IMR-90 (cell line): ENCODE data around the gene CARD10. TPM values are rescaled to one million over a fixed set of nuclear protein-coding genes. Genes with fewer than 3 reads are reported as not detected.
A peak's percentile ranks its signal among the peaks of the same experiment; 100 is the strongest.

ENCODE experiments used
- ATAC-seq: fragments of 200-7000 bp; cut with Tn5 transposase; 2 replicates; pipeline ENCODE4 v1.9.1; 2020; ENCODE audit warnings: low read depth, mild to moderate bottlenecking, moderate library complexity
- BruUV-seq: library from RNA; stranded (reverse); fragments of 400-500 nt; replicated peaks from 2 replicates; lab custom pipeline; 2021; lab: Mats Ljungman, UMichigan
- CTCF ChIA-PET: fragments of 300-600 bp; formaldehyde crosslinking; extraction: SDS; loops from one replicate; lab custom pipeline; 2021; ENCODE audit warnings: antibody characterized with exemption; lab: Yijun Ruan, JAX
- POLR2A ChIA-PET: fragments of 300-600 bp; sonication (Branson Sonifier 250); formaldehyde crosslinking; loops from one replicate; lab custom pipeline; 2022; ENCODE audit warnings: antibody characterized with exemption; ENCODE audit not compliant: unreplicated experiment; lab: Charles Lee
- DNase-seq: peaks from one replicate; pipeline ENCODE4 v3.0.0; 2013
- H2AFZ ChIP-seq: replicated peaks from 2 replicates; pipeline ENCODE3; 2013; ENCODE audit warnings: low read length, mild to moderate bottlenecking; ENCODE audit not compliant: poor library complexity
- H2AK5ac ChIP-seq: 2 replicates; pipeline ENCODE4 v1.6.1; 2013; ENCODE audit warnings: low read depth, low read length, inconsistent platforms
- H2AK9ac ChIP-seq: replicated peaks from 2 replicates; pipeline ENCODE3; 2013; ENCODE audit warnings: mild to moderate bottlenecking, low read depth, low read length, moderate library complexity; ENCODE audit not compliant: poor library complexity
- H2BK120ac ChIP-seq: 2 replicates; pipeline ENCODE4 v1.6.1; 2013; ENCODE audit warnings: low read depth, low read length, inconsistent platforms
- H2BK15ac ChIP-seq: 3 replicates; pipeline ENCODE4 v1.6.1; 2013; ENCODE audit warnings: low read depth, low read length, inconsistent platforms
- H2BK20ac ChIP-seq: 2 replicates; pipeline ENCODE4 v1.6.1; 2013; ENCODE audit warnings: low read depth, mild to moderate bottlenecking, inconsistent platforms, low read length, moderate library complexity
- H2BK5ac ChIP-seq: 2 replicates; pipeline ENCODE4 v1.6.1; 2013; ENCODE audit warnings: mild to moderate bottlenecking, low read depth, low read length, inconsistent platforms; ENCODE audit not compliant: poor library complexity, severe bottlenecking
- H3K14ac ChIP-seq: replicated peaks from 2 replicates; pipeline ENCODE4 v1.6.1; 2013; ENCODE audit warnings: low read depth, low read length, inconsistent platforms
- H3K18ac ChIP-seq: 2 replicates; pipeline ENCODE4 v1.6.1; 2013; ENCODE audit warnings: low read depth, low read length, control low read depth
- H3K23ac ChIP-seq: 2 replicates; pipeline ENCODE4 v1.6.1; 2013; ENCODE audit warnings: low read depth, low read length, inconsistent platforms
- H3K27ac ChIP-seq: 2 replicates; pipeline ENCODE4 v1.5.1; 2013; ENCODE audit warnings: mild to moderate bottlenecking, control low read depth, low read length; ENCODE audit not compliant: insufficient read depth
- H3K27me3 ChIP-seq: 2 replicates; pipeline ENCODE4 v1.6.1; 2013; ENCODE audit warnings: low read length; ENCODE audit not compliant: control insufficient read depth, insufficient read depth
- H3K36me3 ChIP-seq: 2 replicates; pipeline ENCODE4 v1.6.1; 2013; ENCODE audit warnings: low read length, mixed read lengths; ENCODE audit not compliant: control insufficient read depth, insufficient read depth
- H3K4ac ChIP-seq: 2 replicates; pipeline ENCODE4 v1.6.1; 2013; ENCODE audit warnings: low read depth, low read length, inconsistent platforms
- H3K4me1 ChIP-seq: 2 replicates; pipeline ENCODE4 v1.6.1; 2013; ENCODE audit warnings: low read length, mixed read lengths; ENCODE audit not compliant: control insufficient read depth, insufficient read depth
- H3K4me2 ChIP-seq: 2 replicates; pipeline ENCODE4 v1.6.1; 2013; ENCODE audit warnings: low read depth, mild to moderate bottlenecking, control low read depth, low read length, moderate library complexity
- H3K4me3 ChIP-seq: 2 replicates; pipeline ENCODE4 v1.5.1; 2013; ENCODE audit warnings: low read depth, mild to moderate bottlenecking, control low read depth, low read length, moderate library complexity; ENCODE audit not compliant: insufficient read depth
- H3K56ac ChIP-seq: 2 replicates; pipeline ENCODE4 v1.6.1; 2013; ENCODE audit warnings: low read length, inconsistent platforms; ENCODE audit not compliant: insufficient read depth; ENCODE audit errors: extremely low read depth
- H3K79me1 ChIP-seq, 2 experiments: 2 replicates each; pipeline ENCODE4 v1.6.1; 2013; ENCODE audit warnings: low read length in 2 of 2, inconsistent platforms in 1 of 2, low read depth in 1 of 2
- H3K9ac ChIP-seq: 2 replicates; pipeline ENCODE4 v1.6.1; 2013; ENCODE audit warnings: low read depth, low read length, control low read depth
- H3K9me1 ChIP-seq: 2 replicates; pipeline ENCODE4 v1.6.1; 2013; ENCODE audit warnings: low read length, inconsistent platforms; ENCODE audit not compliant: insufficient read depth
- H3K9me3 ChIP-seq: 2 replicates; pipeline ENCODE4 v1.6.1; 2013; ENCODE audit warnings: low read length; ENCODE audit not compliant: control insufficient read depth, insufficient read depth
- H4K20me1 ChIP-seq: 2 replicates; pipeline ENCODE4 v1.6.1; 2013; ENCODE audit warnings: low read length, inconsistent platforms; ENCODE audit not compliant: insufficient read depth
- H4K5ac ChIP-seq: 2 replicates; pipeline ENCODE4 v1.6.1; 2013; ENCODE audit warnings: mild to moderate bottlenecking, low read depth, low read length, control low read depth
- H4K8ac ChIP-seq, 2 experiments: 2 replicates each; pipeline ENCODE4 v1.6.1; 2013; ENCODE audit warnings: low read depth in 2 of 2, low read length in 2 of 2, control low read depth in 1 of 2, inconsistent platforms in 1 of 2
- H4K91ac ChIP-seq: 2 replicates; pipeline ENCODE4 v1.6.1; 2013; ENCODE audit warnings: low read depth, low read length, inconsistent platforms; ENCODE audit not compliant: insufficient read depth
- CEBPB ChIP-seq: IDR thresholded peaks from 2 replicates; pipeline ENCODE4 v1.6.1; 2012; ENCODE audit warnings: low read depth, low read length, improper control_type of control experiment
- CTCF ChIP-seq: conservative IDR thresholded peaks from 2 replicates; pipeline ENCODE4 v1.5.1; 2012; ENCODE audit warnings: mild to moderate bottlenecking, low read depth, low read length, improper control_type of control experiment
- ELK1 ChIP-seq: fragments of 150-350 bp; IDR thresholded peaks from 2 replicates; pipeline ENCODE4 v1.6.1; 2016; ENCODE audit warnings: low read depth, mild to moderate bottlenecking, low read length, moderate library complexity, borderline replicate concordance
- MAZ ChIP-seq: IDR thresholded peaks from 2 replicates; pipeline ENCODE4 v1.6.1; 2012; ENCODE audit warnings: low read depth, mild to moderate bottlenecking, low read length, improper control_type of control experiment, moderate library complexity, borderline replicate concordance
- MXI1 ChIP-seq: IDR thresholded peaks from 2 replicates; pipeline ENCODE4 v1.6.1; 2012; ENCODE audit warnings: low read depth, mild to moderate bottlenecking, low read length, moderate library complexity, borderline replicate concordance
- NFE2L2 ChIP-seq: fragments of 150-350 bp; IDR thresholded peaks from 2 replicates; pipeline ENCODE4 v1.6.1; 2016; ENCODE audit warnings: low read depth, mild to moderate bottlenecking, low read length
- POLR2A ChIP-seq: IDR thresholded peaks from 2 replicates; pipeline ENCODE4 v1.6.1; 2012; ENCODE audit warnings: mild to moderate bottlenecking, low read depth, low read length
- RFX5 ChIP-seq: IDR thresholded peaks from 2 replicates; pipeline ENCODE4 v1.8.0; 2012; ENCODE audit warnings: low read depth, mild to moderate bottlenecking, low read length, moderate library complexity
- SMC3 ChIP-seq: fragments of 150-350 bp; IDR thresholded peaks from 2 replicates; pipeline ENCODE4 v1.6.1; 2016; ENCODE audit warnings: low read depth, mild to moderate bottlenecking, antibody characterized with exemption, low read length, moderate library complexity
- USF2 ChIP-seq: fragments of 150-350 bp; IDR thresholded peaks from 2 replicates; pipeline ENCODE4 v1.6.1; 2017; ENCODE audit warnings: mild to moderate bottlenecking, antibody characterized with exemption, low read length, low read depth
- WGBS, 2 experiments: methylation state at CpG; one replicate each; pipeline versions ENCODE4 v1.1.5 to v1.1.7; 2013; ENCODE audit warnings: missing lambda C conversion rate in 2 of 2; ENCODE audit not compliant: insufficient read length in 1 of 2; ENCODE audit errors: extremely low coverage in 2 of 2; 5-methylcytosine and 5-hydroxymethylcytosine counted together
- dilution Hi-C: fragments of 300-500 bp; cut with HindIII; formaldehyde crosslinking; loops from one replicate; pipeline ENCODE4 v1.14.3; 2018; ENCODE audit warnings: low sequenced_read_pairs; ENCODE audit not compliant: unreplicated experiment
- in situ Hi-C: fragments of 300-500 bp; cut with MboI; formaldehyde crosslinking; loops from 3 replicates; pipeline ENCODE4 v1.14.3; 2019; ENCODE audit warnings: low sequenced_read_pairs, inconsistent platforms, mixed read lengths
- intact Hi-C: fragments of 100-400 bp; cut with micrococcal nuclease; formaldehyde crosslinking; loops from 2 replicates; pipeline ENCODE4 v1.10.0; 2022
- polyA plus RNA-seq, 3 experiments: library from polyadenylated mRNA; depleted of rRNA; stranded (reverse); fragments of >200 nt; gene quantifications; 2 replicates each; pipeline ENCODE4 v1.2.3, GENCODE V29; 2012; ENCODE audit warnings: low replicate concordance in 1 of 3
- total RNA-seq: library from RNA; depleted of rRNA; stranded (reverse); fragments of >200 nt; gene quantifications from 2 replicates; pipeline ENCODE4 v1.2.3, GENCODE V29; 2012

Gene CARD10
- total and polyA plus RNA-seq, 2 of the 4 experiments (the other 2 are of a cell fraction): 6.1 to 18.4 TPM

GRCh38 chr22:37542959-37543358 is 23.7 kb upstream of the CARD10 start:
- POLR2A ChIA-PET: no interaction called here

More at GRCh38 chr22:37542959-37543358, 23.7 kb upstream of the CARD10 start:
- H2BK20ac ChIP-seq: no peak overlapping the region; the same call in 1 of the 2 replicates
- no peak overlapping the region for H2AFZ ChIP-seq
- no peak overlapping the region for H4K8ac ChIP-seq
- no peak overlapping the region for H2BK5ac ChIP-seq
- no peak for TF ChIP-seq ELK1
- no peak for TF ChIP-seq CEBPB
- no peak for TF ChIP-seq SMC3
- TF ChIP-seq USF2: no peak
- no peak for TF ChIP-seq POLR2A
- TF ChIP-seq NFE2L2: no peak
- no peak for TF ChIP-seq CTCF
- TF ChIP-seq MXI1: no peak
- no peak for TF ChIP-seq RFX5
- no peak for TF ChIP-seq MAZ
- peaks cover 0 to 10% of the 10 kb centered on the region in 2 experiments; a peak in 2 of 4 replicates for H3K79me1 ChIP-seq
- H3K4me2 ChIP-seq: no peak overlapping the region
- peak overlapping the region; percentile 7; the same call in 1 of the 2 replicates for H2AK5ac ChIP-seq
- no peak overlapping the region for H3K23ac ChIP-seq
- H3K27ac ChIP-seq: no peak overlapping the region
- DNase-seq (no peak), ATAC-seq (no peak)
- no peaks in the 10 kb centered on the region for H3K36me3 ChIP-seq
- no peak overlapping the region for H3K14ac ChIP-seq
- CTCF ChIA-PET: interaction anchor here (1.0 to 1.4 kb wide), 2 partner anchors 24 to 50 kb away, joined by 4 read pairs; no protein-coding TSS in a partner anchor
- no peak overlapping the region for H2BK15ac ChIP-seq
- H3K27me3 ChIP-seq: no peaks in the 10 kb centered on the region
- no peak overlapping the region for H3K4me3 ChIP-seq
- intact Hi-C loops (no loop called here), dilution Hi-C loops (no loop called here), in situ Hi-C loops (no loop called here)
- no peak overlapping the region for H2BK120ac ChIP-seq
- no peak overlapping the region for H3K4ac ChIP-seq
- H3K9me3 ChIP-seq: no peaks in the 10 kb centered on the region
- no peak overlapping the region for H3K9ac ChIP-seq
- BruUV-seq: no TSS peak
- H3K9me1 ChIP-seq: peaks cover 12% of the 10 kb centered on the region; the same call in 1 of the 2 replicates
- H4K5ac ChIP-seq: no peak overlapping the region
- no peak overlapping the region for H3K56ac ChIP-seq
- H4K20me1 ChIP-seq: no peaks in the 10 kb centered on the region
- 93% methylated on average over 3 of the region's 7 CpGs; no CpG with 5 or more reads in 1 of the 2 experiments for WGBS, 2 experiments
- H3K18ac ChIP-seq: no peak overlapping the region
- no peak overlapping the region for H4K91ac ChIP-seq
- H3K4me1 ChIP-seq: peaks cover 26% of the 10 kb centered on the region
- H2AK9ac ChIP-seq: no peak overlapping the region
